GM18507 (cell line): ENCODE data around the gene ZBTB25.
A peak's percentile ranks its signal among the peaks of the same experiment; 100 is the strongest.

Experiments used
- DNase-seq: peaks from one replicate; pipeline ENCODE4 v3.0.0; 2011; ENCODE audit warnings: low read depth; ENCODE audit not compliant: insufficient read length; ENCODE audit errors: extremely low spot score
- FAIRE-seq: peaks from 2 replicates; lab custom pipeline; 2011; peaks lifted over from hg19 to GRCh38; lab: Jason Lieb, UNC

The ZBTB25 gene

GRCh38 chr14:64503434-64504309 lies at the start of gene ZBTB25:
TSS of gene ZBTB25 (minus strand) at chr14:64503838. CDS start at chr14:64490533, 13,305 bp downstream.
- DNase-seq (peak; percentile 58), FAIRE-seq (peak; percentile 85)

GRCh38 chr14:64550621-64551333 lies 47.1 kb upstream of the ZBTB25 start:
- DNase-seq (no peak), FAIRE-seq (no peak)

- FAIRE-seq (no peak), DNase-seq (no peak)
These were observed 46.4 kb upstream of the ZBTB25 start, which contains the start of gene PPP1R36 for GRCh38 chr14:64549791-64550620. TSS of gene PPP1R36 (plus strand) at chr14:64549961. CDS start at chr14:64549998, 37 bp downstream.

- DNase-seq (no peak), FAIRE-seq (no peak)
These were observed 45.4 kb upstream of the ZBTB25 start for GRCh38 chr14:64549016-64549415.

GRCh38 chr14:64544607-64545312 lies 41.1 kb upstream of the ZBTB25 start:
- DNase-seq (no peak), FAIRE-seq (no peak)

GRCh38 chr14:64542836-64543201 lies 39.2 kb upstream of the ZBTB25 start:
- DNase-seq, result no peak
- no peak for FAIRE-seq

GRCh38 chr14:64541972-64542835 lies 38.6 kb upstream of the ZBTB25 start:
- FAIRE-seq, result no peak
- DNase-seq, result no peak

GRCh38 chr14:64541261-64541971 lies 37.8 kb upstream of the ZBTB25 start:
- FAIRE-seq, result no peak
- DNase-seq, result no peak

- FAIRE-seq (peak; percentile 98), DNase-seq (peak; percentile 85)
These were observed 36.9 kb upstream of the ZBTB25 start, which contains the start of gene HSPA2 for GRCh38 chr14:64540208-64541202. TSS of gene HSPA2 (plus strand) at chr14:64540741. CDS start at chr14:64540850, 109 bp downstream.

- DNase-seq (no peak), FAIRE-seq (no peak)
These were observed 33.0 kb upstream of the ZBTB25 start for GRCh38 chr14:64536488-64537245.

- FAIRE-seq (no peak), DNase-seq (no peak)
These were observed 27.9 kb upstream of the ZBTB25 start for GRCh38 chr14:64531567-64531966.

- no peak for FAIRE-seq
- DNase-seq, result no peak
These were observed 21.7 kb upstream of the ZBTB25 start for GRCh38 chr14:64525354-64525753.

- DNase-seq (no peak), FAIRE-seq (no peak)
These were observed 19.1 kb upstream of the ZBTB25 start for GRCh38 chr14:64522591-64523355.

- DNase-seq (no peak), FAIRE-seq (no peak)
These were observed 17.1 kb upstream of the ZBTB25 start for GRCh38 chr14:64520699-64521098.

GRCh38 chr14:64518229-64518628 lies 14.6 kb upstream of the ZBTB25 start:
- FAIRE-seq (no peak), DNase-seq (no peak)
